ENCODE data around the gene UNC79.

Gene UNC79

GRCh38 chr14:93747560-93747959 lies 316.8 kb downstream of the UNC79 start:
- DNase-seq (ENCODE audit: extremely low read depth, insufficient read length), result no peak
- Histone ChIP-seq H3K27me3 (replicated peaks; ENCODE audit: control insufficient read depth, insufficient read depth, low read length) (no peaks in the 10 kb centered on the region), H3K36me3 (ENCODE audit: control insufficient read depth, insufficient read depth, low read length) (no peaks in the 10 kb centered on the region), H3K4me3 (replicated peaks; ENCODE audit: low read depth, low read length) (no peak overlapping the region)
- no peak for TF ChIP-seq CTCF (IDR thresholded peaks at IDR 0.05; ENCODE audit: insufficient read depth, low read length, poor library complexity, severe bottlenecking)

GRCh38 chr14:93748208-93749075 lies 317.7 kb downstream of the UNC79 start:
- no peak for TF ChIP-seq CTCF (IDR thresholded peaks at IDR 0.05; ENCODE audit: insufficient read depth, low read length, poor library complexity, severe bottlenecking)
- Histone ChIP-seq H3K36me3 (ENCODE audit: control insufficient read depth, insufficient read depth, low read length) (no peaks in the 10 kb centered on the region), H3K4me3 (replicated peaks; ENCODE audit: low read depth, low read length) (no peak overlapping the region), H3K27me3 (replicated peaks; ENCODE audit: control insufficient read depth, insufficient read depth, low read length) (no peaks in the 10 kb centered on the region; the same call in 1 of the 2 replicates)
- no peak for DNase-seq (ENCODE audit: extremely low read depth, insufficient read length)

GRCh38 chr14:93749076-93749420 lies 318.3 kb downstream of the UNC79 start:
- no peaks in the 10 kb centered on the region; the same call in 1 of the 2 replicates for H3K27me3 ChIP-seq (replicated peaks; ENCODE audit: control insufficient read depth, insufficient read depth, low read length)
- no peak for TF ChIP-seq CTCF (IDR thresholded peaks at IDR 0.05; ENCODE audit: insufficient read depth, low read length, poor library complexity, severe bottlenecking)
- no peaks in the 10 kb centered on the region for H3K36me3 ChIP-seq (ENCODE audit: control insufficient read depth, insufficient read depth, low read length)
- no peak for DNase-seq (ENCODE audit: extremely low read depth, insufficient read length)
- H3K4me3 ChIP-seq (replicated peaks; ENCODE audit: low read depth, low read length), result no peak overlapping the region

GRCh38 chr14:93751946-93752655 lies 321.4 kb downstream of the UNC79 start:
- Histone ChIP-seq H3K36me3 (ENCODE audit: control insufficient read depth, insufficient read depth, low read length) (no peaks in the 10 kb centered on the region), H3K27me3 (replicated peaks; ENCODE audit: control insufficient read depth, insufficient read depth, low read length) (no peaks in the 10 kb centered on the region; the same call in 1 of the 2 replicates), H3K4me3 (replicated peaks; ENCODE audit: low read depth, low read length) (no peak overlapping the region)
- no peak for DNase-seq (ENCODE audit: extremely low read depth, insufficient read length)
- TF ChIP-seq CTCF (IDR thresholded peaks at IDR 0.05; ENCODE audit: insufficient read depth, low read length, poor library complexity, severe bottlenecking), result no peak

GRCh38 chr14:93752980-93753561 lies 322.3 kb downstream of the UNC79 start:
- TF ChIP-seq CTCF (IDR thresholded peaks at IDR 0.05; ENCODE audit: insufficient read depth, low read length, poor library complexity, severe bottlenecking), result no peak
- no peak for DNase-seq (ENCODE audit: extremely low read depth, insufficient read length)
- Histone ChIP-seq H3K36me3 (ENCODE audit: control insufficient read depth, insufficient read depth, low read length) (no peaks in the 10 kb centered on the region), H3K27me3 (replicated peaks; ENCODE audit: control insufficient read depth, insufficient read depth, low read length) (no peaks in the 10 kb centered on the region; the same call in 1 of the 2 replicates), H3K4me3 (replicated peaks; ENCODE audit: low read depth, low read length) (no peak overlapping the region)
